Stomach (tissue), 4 donors: ENCODE data around the gene IRAK3.

ENCODE experiments used
- CTCF ChIP-seq, 7 experiments: fragments of 450-650 bp in 4 of 7; fragments of 200-600 bp in 3 of 7; sonication (generic) in 3 of 7; IDR thresholded peaks; one replicate each; pipeline ENCODE4 v1.5.1; 2016 to 2019; ENCODE audit warnings: antibody characterized with exemption in 7 of 7, control low read depth in 2 of 7, mild to moderate bottlenecking in 1 of 7
- EP300 ChIP-seq: sonication (generic); formaldehyde crosslinking; IDR thresholded peaks from one replicate; pipeline ENCODE4 v1.6.1; 2017; ENCODE audit warnings: antibody characterized with exemption
- POLR2A ChIP-seq, 4 donors: fragments of 450-650 bp; IDR thresholded peaks; one replicate each; pipeline ENCODE4 v1.6.1; 2016; ENCODE audit warnings: antibody characterized with exemption in 4 of 4, control low read depth in 2 of 4, mild to moderate bottlenecking in 1 of 4, moderate library complexity in 1 of 4

- TF ChIP-seq CTCF (IDR thresholded peaks at IDR 0.05) (no peak), POLR2A (IDR thresholded peaks at IDR 0.05) (no peak), EP300 (no peak)
These were observed 10.1 kb downstream of the IRAK3 start for GRCh38 chr12:66199141-66199540.
